Panc1 (cell line): Measurements from ENCODE around the gene USP32. TPM values are rescaled to one million over a fixed set of nuclear protein-coding genes. Genes with fewer than 3 reads are reported as not detected.

Experiments used
- ATAC-seq: fragments of 200-7000 bp; cut with Tn5 transposase; 2 replicates; pipeline ENCODE4 v1.9.1; 2020; ENCODE audit warnings: mild to moderate bottlenecking, moderate library complexity
- BruUV-seq: library from RNA; stranded (reverse); fragments of 400-500 nt; replicated peaks from 2 replicates; lab custom pipeline; 2021; lab: Mats Ljungman, UMichigan
- CTCF ChIA-PET: fragments of 300-600 bp; sonication (Branson Sonifier 250); formaldehyde crosslinking; loops from one replicate; lab custom pipeline; 2022; ENCODE audit warnings: antibody characterized with exemption; lab: Charles Lee
- POLR2A ChIA-PET: fragments of 300-600 bp; sonication (Branson Sonifier 250); formaldehyde crosslinking; loops from one replicate; lab custom pipeline; 2022; ENCODE audit warnings: antibody characterized with exemption; lab: Charles Lee
- DNase-seq: peaks from one replicate; pipeline ENCODE4 v3.0.0-alpha.2; 2010; ENCODE audit warnings: low read depth, low spot score
- H3K27ac ChIP-seq: 2 replicates; pipeline ENCODE4 v1.5.1; 2011; ENCODE audit warnings: mild to moderate bottlenecking, low read length, inconsistent platforms
- H3K27me3 ChIP-seq: fragments of 200-500 bp; sonication (Bioruptor generic); 2 replicates; pipeline ENCODE4 v1.6.0; 2014; ENCODE audit warnings: low read length, inconsistent platforms; ENCODE audit not compliant: control insufficient read depth, insufficient read depth
- H3K36me3 ChIP-seq: fragments of 200-500 bp; sonication (Bioruptor generic); 2 replicates; pipeline ENCODE4 v1.5.1; 2014; ENCODE audit warnings: inconsistent platforms, mild to moderate bottlenecking, low read length, moderate library complexity; ENCODE audit not compliant: control insufficient read depth, insufficient read depth
- H3K4me1 ChIP-seq: 2 replicates; pipeline ENCODE4 v1.5.1; 2011; ENCODE audit warnings: inconsistent platforms, mild to moderate bottlenecking, low read length, moderate library complexity; ENCODE audit not compliant: control insufficient read depth, insufficient read depth
- H3K4me3 ChIP-seq, 2 experiments: 2 replicates each; pipeline ENCODE4 v1.5.1; 2011 to 2012; ENCODE audit warnings: low read depth in 2 of 2, low read length in 2 of 2, mild to moderate bottlenecking in 2 of 2, inconsistent platforms in 1 of 2, moderate library complexity in 1 of 2
- H3K9me3 ChIP-seq: fragments of 200-500 bp; sonication (Bioruptor generic); 2 replicates; pipeline ENCODE4 v1.5.1; 2014; ENCODE audit warnings: low read depth, mild to moderate bottlenecking, inconsistent platforms, low read length, moderate library complexity; ENCODE audit not compliant: control insufficient read depth, insufficient read depth
- CTCF ChIP-seq: fragments of 450-650 bp; IDR thresholded peaks from 2 replicates; pipeline ENCODE4 v1.5.1; 2017; ENCODE audit warnings: mild to moderate bottlenecking
- POLR2AphosphoS5 ChIP-seq: IDR thresholded peaks from 2 replicates; pipeline ENCODE4 v1.6.1; 2012; ENCODE audit warnings: mild to moderate bottlenecking, low read depth, low read length, moderate library complexity
- REST ChIP-seq, 2 experiments: IDR thresholded peaks; 2 replicates each; pipeline ENCODE4 v1.6.1; 2011 to 2012; ENCODE audit warnings: low read depth in 2 of 2, control low read depth in 1 of 2, low read length in 1 of 2, mild to moderate bottlenecking in 1 of 2, moderate library complexity in 1 of 2; ENCODE audit not compliant: insufficient read depth in 1 of 2
- SIN3A ChIP-seq: IDR thresholded peaks from 2 replicates; pipeline ENCODE4 v1.6.1; 2012; ENCODE audit warnings: low read depth, mild to moderate bottlenecking, low read length, moderate library complexity, borderline replicate concordance; ENCODE audit not compliant: insufficient read depth
- TCF7L2 ChIP-seq: IDR thresholded peaks from 2 replicates; pipeline ENCODE4 v1.6.1; 2011; ENCODE audit warnings: mild to moderate bottlenecking, low read depth, low read length, inconsistent platforms
- in situ Hi-C: cut with HindIII; loops from 2 replicates; pipeline ENCODE4 v1.10.0; 2016; ENCODE audit warnings: low sequenced_read_pairs, low pct_unique_long_range_greater_than_20kb
- intact Hi-C: fragments of 100-400 bp; cut with micrococcal nuclease; formaldehyde crosslinking; loops from one replicate; pipeline ENCODE4 v1.10.0; 2022; ENCODE audit not compliant: unreplicated experiment
- total RNA-seq: library from RNA; stranded (reverse); gene quantifications from one replicate; pipeline ENCODE4 v1.2.1, GENCODE V29; 2021; ENCODE audit not compliant: unreplicated experiment

USP32 gene
- total RNA-seq, 1 experiment from 2014 or later: 45.5 TPM

GRCh38 chr17:60353773-60354172 is 38.2 kb downstream of the USP32 start:
- Histone ChIP-seq H3K4me3 (no peak overlapping the region), H3K27me3 (no peaks in the 10 kb centered on the region), H3K4me1 (peaks cover 12% of the 10 kb centered on the region; the same call in 1 of the 2 replicates), H3K9me3 (no peaks in the 10 kb centered on the region), H3K36me3 (no peaks in the 10 kb centered on the region; the same call in 1 of the 2 replicates), H3K27ac (no peak overlapping the region)
- intact Hi-C loops (no loop called here), in situ Hi-C loops (no loop called here)
- POLR2A ChIA-PET: no interaction called here
- DNase-seq (no peak), ATAC-seq (no peak)
- BruUV-seq: no TSS peak
- CTCF ChIA-PET: no interaction called here
- no peak for TF ChIP-seq POLR2AphosphoS5
- TF ChIP-seq REST (IDR thresholded peaks at IDR 0.05; ENCODE audit: insufficient read depth in 1 of 2, low read depth in 2 of 2, low read length in 1 of 2): no peak

GRCh38 chr17:60352569-60352968 is 39.4 kb downstream of the USP32 start:
- POLR2A ChIA-PET: no interaction called here

More at GRCh38 chr17:60352569-60352968, 39.4 kb downstream of the USP32 start:
- TF ChIP-seq CTCF (no peak), REST (IDR thresholded peaks at IDR 0.05; ENCODE audit: insufficient read depth in 1 of 2, low read depth in 2 of 2, low read length in 1 of 2) (no peak), TCF7L2 (no peak), POLR2AphosphoS5 (no peak), SIN3A (no peak)
- Histone ChIP-seq H3K27me3 (no peaks in the 10 kb centered on the region), H3K36me3 (no peaks in the 10 kb centered on the region; the same call in 1 of the 2 replicates), H3K4me3 (no peak overlapping the region), H3K27ac (no peak overlapping the region), H3K9me3 (no peaks in the 10 kb centered on the region), H3K4me1 (peaks cover 12% of the 10 kb centered on the region; the same call in 1 of the 2 replicates)
- ATAC-seq (no peak), DNase-seq (no peak)
- CTCF ChIA-PET: no interaction called here
- BruUV-seq: no TSS peak
- in situ Hi-C loops: no loop called here
- intact Hi-C loops: no loop called here
